MM.1S (cell line): Measurements from ENCODE around the gene CCP110.

Experiments used
- DNase-seq: peaks from one replicate; pipeline ENCODE4 v3.0.0-alpha.2; 2015
- H2AFZ ChIP-seq: fragments of 300-600 bp; sonication (generic); 2 replicates; pipeline ENCODE4 v1.6.0; 2016; ENCODE audit warnings: antibody characterized with exemption, low read length
- H3F3A ChIP-seq: fragments of 300-600 bp; sonication (generic); 2 replicates; pipeline ENCODE4 v1.6.1; 2016; ENCODE audit warnings: mild to moderate bottlenecking, antibody characterized with exemption, low read length, moderate library complexity, mixed read lengths; ENCODE audit not compliant: insufficient read depth
- H3K27ac ChIP-seq: fragments of 300-600 bp; sonication (generic); 2 replicates; pipeline ENCODE4 v1.5.1; 2016; ENCODE audit warnings: mild to moderate bottlenecking, low read length
- H3K27me3 ChIP-seq: fragments of 300-600 bp; sonication (generic); replicated peaks from 2 replicates; pipeline ENCODE4 v1.6.0; 2016; ENCODE audit warnings: low read length; ENCODE audit not compliant: insufficient read depth
- H3K36me3 ChIP-seq: fragments of 300-600 bp; sonication (generic); replicated peaks from 2 replicates; pipeline ENCODE4 v1.6.1; 2016; ENCODE audit warnings: mild to moderate bottlenecking, low read length, mixed read lengths; ENCODE audit not compliant: insufficient read depth
- H3K4me1 ChIP-seq: fragments of 300-600 bp; sonication (generic); 2 replicates; pipeline ENCODE4 v1.6.1; 2016; ENCODE audit warnings: low read length, mixed read lengths
- H3K4me2 ChIP-seq: fragments of 300-600 bp; sonication (generic); 2 replicates; pipeline ENCODE4 v1.6.0; 2016; ENCODE audit warnings: low read depth, low read length
- H3K4me3 ChIP-seq: fragments of 300-600 bp; sonication (generic); 2 replicates; pipeline ENCODE4 v1.5.1; 2016; ENCODE audit warnings: low read length, mixed read lengths
- H3K79me2 ChIP-seq: fragments of 300-600 bp; sonication (generic); 2 replicates; pipeline ENCODE4 v1.6.1; 2016; ENCODE audit warnings: mixed run types, low read length, mixed read lengths
- H3K9ac ChIP-seq: fragments of 300-600 bp; sonication (generic); 2 replicates; pipeline ENCODE4 v1.6.1; 2016; ENCODE audit warnings: low read length, mixed read lengths
- H3K9me2 ChIP-seq: fragments of 300-600 bp; sonication (generic); replicated peaks from 2 replicates; pipeline ENCODE4 v1.6.1; 2016; ENCODE audit warnings: mild to moderate bottlenecking, low read length, mixed read lengths; ENCODE audit not compliant: insufficient read depth
- H3K9me3 ChIP-seq: fragments of 300-600 bp; sonication (generic); replicated peaks from 2 replicates; pipeline ENCODE4 v1.6.1; 2016; ENCODE audit warnings: mild to moderate bottlenecking, low read length, mixed read lengths; ENCODE audit not compliant: insufficient read depth
- H4K20me1 ChIP-seq: fragments of 300-600 bp; sonication (generic); 2 replicates; pipeline ENCODE4 v1.6.1; 2016; ENCODE audit warnings: mild to moderate bottlenecking, low read length, moderate library complexity, mixed read lengths; ENCODE audit not compliant: insufficient read depth
- EZH2 ChIP-seq: fragments of 300-600 bp; sonication (generic); optimal IDR thresholded peaks from 2 replicates; pipeline ENCODE3; 2017; ENCODE audit warnings: low read depth, mild to moderate bottlenecking, antibody characterized with exemption, low read length, mixed read lengths
- EZH2phosphoT487 ChIP-seq: fragments of 300-600 bp; sonication (generic); IDR thresholded peaks from 2 replicates; pipeline ENCODE4 v1.6.1; 2018; ENCODE audit warnings: antibody characterized with exemption, low read length
- TF ChIP-seq, protein P1 (sequence below): fragments of 300-600 bp; sonication (generic); IDR thresholded peaks from 2 replicates; pipeline ENCODE4 v1.5.1; 2016; ENCODE audit warnings: antibody characterized with exemption, low read length, mixed read lengths

The CCP110 gene

DNA sequence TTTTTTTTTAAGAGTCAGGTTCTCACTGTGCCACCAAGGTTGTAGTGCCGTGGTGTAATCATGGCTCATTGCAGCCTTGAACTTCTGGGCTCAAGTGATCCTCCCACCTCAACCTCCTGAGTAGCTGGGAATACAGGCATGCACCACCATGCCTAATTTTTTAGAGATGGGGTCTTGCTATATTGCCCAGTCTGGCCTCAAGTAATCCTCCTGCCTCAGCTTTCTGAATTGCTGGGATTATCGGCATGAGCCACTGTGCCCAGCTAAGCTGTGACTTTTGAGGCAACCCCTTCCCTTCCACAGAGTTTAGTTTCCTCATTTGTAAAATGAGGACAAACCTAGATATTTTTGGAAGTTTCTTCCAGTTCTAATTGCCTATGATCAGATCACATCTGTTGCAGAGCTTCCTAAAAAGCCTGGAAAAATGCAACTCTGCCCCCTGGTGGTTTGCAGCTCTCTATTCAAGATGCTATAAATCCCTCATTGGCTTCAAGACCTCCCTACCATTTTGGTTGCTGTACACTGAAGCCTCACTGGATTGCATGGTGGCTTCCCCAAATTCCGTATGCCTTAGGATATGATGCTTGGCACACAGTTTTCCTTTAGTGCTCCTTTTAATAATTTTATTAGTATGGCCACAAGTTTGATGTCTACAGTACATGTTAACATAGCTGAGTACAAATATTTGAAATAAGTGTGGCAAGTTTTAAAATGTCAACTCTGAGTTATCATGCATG, 21.2 kb upstream of the CCP110 start:
- peak; percentile 64 for DNase-seq
- no peaks in the 10 kb centered on the region; the same call in 1 of the 2 replicates for H3K79me2 ChIP-seq
- H3K4me1 ChIP-seq, result no peaks in the 10 kb centered on the region
- H3K9ac ChIP-seq, result no peak overlapping the region
- no peak overlapping the region for H2AFZ ChIP-seq
- H3K27ac ChIP-seq, result no peak overlapping the region
- no peaks in the 10 kb centered on the region for H3K9me3 ChIP-seq
- no peak overlapping the region for H3K4me2 ChIP-seq
- no peak for TF ChIP-seq EZH2phosphoT487
- TF ChIP-seq, protein P1, sequence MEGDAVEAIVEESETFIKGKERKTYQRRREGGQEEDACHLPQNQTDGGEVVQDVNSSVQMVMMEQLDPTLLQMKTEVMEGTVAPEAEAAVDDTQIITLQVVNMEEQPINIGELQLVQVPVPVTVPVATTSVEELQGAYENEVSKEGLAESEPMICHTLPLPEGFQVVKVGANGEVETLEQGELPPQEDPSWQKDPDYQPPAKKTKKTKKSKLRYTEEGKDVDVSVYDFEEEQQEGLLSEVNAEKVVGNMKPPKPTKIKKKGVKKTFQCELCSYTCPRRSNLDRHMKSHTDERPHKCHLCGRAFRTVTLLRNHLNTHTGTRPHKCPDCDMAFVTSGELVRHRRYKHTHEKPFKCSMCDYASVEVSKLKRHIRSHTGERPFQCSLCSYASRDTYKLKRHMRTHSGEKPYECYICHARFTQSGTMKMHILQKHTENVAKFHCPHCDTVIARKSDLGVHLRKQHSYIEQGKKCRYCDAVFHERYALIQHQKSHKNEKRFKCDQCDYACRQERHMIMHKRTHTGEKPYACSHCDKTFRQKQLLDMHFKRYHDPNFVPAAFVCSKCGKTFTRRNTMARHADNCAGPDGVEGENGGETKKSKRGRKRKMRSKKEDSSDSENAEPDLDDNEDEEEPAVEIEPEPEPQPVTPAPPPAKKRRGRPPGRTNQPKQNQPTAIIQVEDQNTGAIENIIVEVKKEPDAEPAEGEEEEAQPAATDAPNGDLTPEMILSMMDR, result peak; percentile 84
- no peak overlapping the region for H3K4me3 ChIP-seq
- H3F3A ChIP-seq, result no peaks in the 10 kb centered on the region
- no peaks in the 10 kb centered on the region for H4K20me1 ChIP-seq
- H3K27me3 ChIP-seq, result no peaks in the 10 kb centered on the region
- no peaks in the 10 kb centered on the region for H3K9me2 ChIP-seq
- peaks cover 4% of the 10 kb centered on the region; the same call in 1 of the 2 replicates for H3K36me3 ChIP-seq

DNA sequence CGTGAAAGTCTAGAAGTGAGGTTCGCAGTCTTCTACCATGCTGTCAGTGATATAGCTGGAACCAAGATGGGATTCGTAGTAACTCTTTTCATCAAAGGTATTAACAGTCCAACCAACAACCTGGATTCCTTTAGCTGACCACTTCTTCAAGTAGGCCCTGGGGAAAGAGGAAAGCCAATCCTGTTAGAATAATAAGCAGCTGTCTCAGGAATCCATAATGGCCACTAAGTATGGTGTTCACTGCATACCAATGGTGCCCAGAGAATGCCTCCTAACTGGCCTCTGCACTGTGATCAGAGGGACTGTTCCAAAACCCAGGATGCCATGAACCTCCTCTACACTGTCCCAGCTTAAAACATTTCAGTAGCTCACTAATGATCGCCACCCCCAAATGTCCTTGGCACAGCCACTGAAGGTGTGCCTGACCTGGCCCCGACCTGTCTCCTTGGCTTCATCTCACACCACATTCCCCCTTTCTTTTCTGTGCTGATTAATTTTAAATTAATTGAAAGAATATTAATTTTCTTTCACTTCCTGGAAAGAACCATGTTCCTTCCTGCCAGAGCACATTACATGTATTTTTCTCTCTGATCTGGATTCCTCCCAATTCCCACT, 20.2 kb upstream of the CCP110 start:
- H3K27me3 ChIP-seq, result no peaks in the 10 kb centered on the region
- no peak overlapping the region for H3K4me2 ChIP-seq
- no peaks in the 10 kb centered on the region; the same call in 1 of the 2 replicates for H3K79me2 ChIP-seq
- H3K9me3 ChIP-seq, result no peaks in the 10 kb centered on the region
- no peaks in the 10 kb centered on the region for H3K9me2 ChIP-seq
- TF ChIP-seq EZH2phosphoT487, result no peak
- TF ChIP-seq EZH2, result no peak
- TF ChIP-seq, protein P1, result no peak
- H3K9ac ChIP-seq, result no peak overlapping the region
- no peak overlapping the region for H3K27ac ChIP-seq
- DNase-seq, result no peak
- H2AFZ ChIP-seq, result no peak overlapping the region
- H3K36me3 ChIP-seq, result peaks cover 4% of the 10 kb centered on the region; the same call in 1 of the 2 replicates
- no peaks in the 10 kb centered on the region for H3K4me1 ChIP-seq
- H3F3A ChIP-seq, result no peaks in the 10 kb centered on the region
- H3K4me3 ChIP-seq, result no peak overlapping the region
- H4K20me1 ChIP-seq, result no peaks in the 10 kb centered on the region

DNA sequence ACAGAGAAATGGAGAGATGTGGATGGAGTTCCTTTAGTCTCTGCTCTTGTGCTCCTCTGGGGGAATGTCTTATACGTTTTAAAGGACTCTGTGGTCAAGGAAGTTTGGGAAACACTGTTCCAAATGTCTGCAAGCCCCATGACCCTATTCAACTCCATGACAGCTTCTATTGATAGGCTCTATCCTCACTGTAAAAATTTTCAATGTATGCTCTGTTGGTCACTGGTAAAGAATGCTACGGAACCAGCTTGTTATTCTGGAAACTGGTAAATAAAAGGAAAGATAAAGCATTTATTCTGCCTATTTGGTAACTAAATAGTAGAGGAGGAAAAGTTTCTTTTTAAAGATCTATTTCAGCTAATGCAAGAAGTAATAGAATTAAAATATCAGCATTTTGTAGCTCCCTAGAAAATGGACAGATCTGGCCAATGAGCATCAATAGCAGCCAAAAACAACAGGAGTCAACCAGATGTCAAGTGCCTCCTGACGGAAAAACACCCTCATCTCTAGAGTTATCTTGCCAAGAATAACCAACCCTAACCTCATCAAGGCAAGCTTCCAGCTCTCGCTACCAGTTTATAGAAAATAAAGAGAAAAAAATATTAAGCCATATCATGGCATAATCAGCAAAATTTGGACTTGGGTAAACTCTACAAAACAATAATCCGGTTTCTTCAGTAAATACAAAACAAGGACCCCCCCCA, 18.0 kb upstream of the CCP110 start:
- Histone ChIP-seq H2AFZ (no peak overlapping the region), H3K27me3 (no peaks in the 10 kb centered on the region), H3K4me3 (no peak overlapping the region), H3K4me2 (no peak overlapping the region), H3K9me2 (no peaks in the 10 kb centered on the region), H4K20me1 (no peaks in the 10 kb centered on the region), H3K9me3 (no peaks in the 10 kb centered on the region; the same call in 1 of the 2 replicates), H3K27ac (no peak overlapping the region), H3F3A (no peaks in the 10 kb centered on the region), H3K9ac (no peak overlapping the region), H3K4me1 (no peaks in the 10 kb centered on the region), H3K79me2 (no peaks in the 10 kb centered on the region; the same call in 1 of the 2 replicates), H3K36me3 (peaks cover 4% of the 10 kb centered on the region)
- DNase-seq, result no peak
- TF ChIP-seq EZH2phosphoT487 (no peak), EZH2 (no peak)
- TF ChIP-seq, protein P1, result no peak
